ENCODE measurements around the gene ANKRD44.

The ANKRD44 gene

GRCh38 chr2:197306024-197306695 is 4.4 kb downstream of the ANKRD44 start:
- TF ChIP-seq CTCF (IDR thresholded peaks at IDR 0.05; ENCODE audit: borderline replicate concordance, insufficient read depth, low read depth, low read length) = no peak
- peak overlapping the region; percentile 36 for H3K4me3 ChIP-seq (ENCODE audit: low read depth, low read length)

- H3K4me3 ChIP-seq (ENCODE audit: low read depth, low read length) = no peak overlapping the region
- TF ChIP-seq CTCF (IDR thresholded peaks at IDR 0.05; ENCODE audit: borderline replicate concordance, insufficient read depth, low read depth, low read length) = no peak
These were observed 6.0 kb downstream of the ANKRD44 start for GRCh38 chr2:197304556-197305011.

DNA sequence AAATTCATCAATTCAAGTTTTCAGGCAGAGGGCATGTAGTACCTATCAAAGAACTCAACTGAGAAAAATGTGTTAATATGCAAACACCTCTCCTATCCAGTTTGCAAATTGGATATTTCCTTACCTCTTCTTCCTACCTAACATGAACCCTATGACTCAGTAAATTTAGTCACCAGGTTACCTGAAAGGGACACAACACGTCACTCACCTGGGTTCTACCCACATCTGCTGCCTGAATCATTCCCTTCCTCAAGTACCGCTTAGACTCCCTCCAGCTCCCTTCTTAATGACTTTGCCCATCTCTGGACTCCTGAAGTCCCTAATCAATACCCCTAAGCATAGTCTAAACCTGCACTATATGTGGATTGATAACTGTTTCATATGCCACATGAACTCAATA is 10.4 kb downstream of the ANKRD44 start:
- no peak overlapping the region for H3K4me3 ChIP-seq (ENCODE audit: low read depth, low read length)
- no peak for TF ChIP-seq CTCF (IDR thresholded peaks at IDR 0.05; ENCODE audit: borderline replicate concordance, insufficient read depth, low read depth, low read length)

DNA sequence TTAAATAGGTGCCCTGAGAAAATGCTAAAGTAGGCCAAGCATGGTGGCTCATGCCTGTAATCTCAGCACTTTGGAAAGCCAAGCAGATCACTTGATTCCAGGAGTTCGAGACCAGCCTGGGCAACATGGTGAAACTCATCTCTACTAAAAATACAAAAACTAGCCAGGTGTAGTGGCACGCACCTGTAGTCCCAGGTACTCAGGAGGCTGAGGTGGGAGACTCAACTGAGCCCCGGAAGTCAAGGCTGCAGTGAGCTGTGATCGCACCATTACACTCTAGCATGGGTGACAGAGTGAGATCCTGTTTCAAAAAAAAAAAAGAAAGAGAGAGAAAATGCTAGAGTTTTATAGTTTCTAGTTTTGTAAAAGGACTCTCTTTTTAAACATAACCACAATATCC is 12.0 kb downstream of the ANKRD44 start:
- no peak overlapping the region for H3K4me3 ChIP-seq (ENCODE audit: low read depth, low read length)
- TF ChIP-seq CTCF (IDR thresholded peaks at IDR 0.05; ENCODE audit: borderline replicate concordance, insufficient read depth, low read depth, low read length) = no peak

- no peak overlapping the region for H3K4me3 ChIP-seq (ENCODE audit: low read depth, low read length)
- TF ChIP-seq CTCF (IDR thresholded peaks at IDR 0.05; ENCODE audit: borderline replicate concordance, insufficient read depth, low read depth, low read length) = no peak
These were observed 12.7 kb downstream of the ANKRD44 start for GRCh38 chr2:197297772-197298318.

DNA sequence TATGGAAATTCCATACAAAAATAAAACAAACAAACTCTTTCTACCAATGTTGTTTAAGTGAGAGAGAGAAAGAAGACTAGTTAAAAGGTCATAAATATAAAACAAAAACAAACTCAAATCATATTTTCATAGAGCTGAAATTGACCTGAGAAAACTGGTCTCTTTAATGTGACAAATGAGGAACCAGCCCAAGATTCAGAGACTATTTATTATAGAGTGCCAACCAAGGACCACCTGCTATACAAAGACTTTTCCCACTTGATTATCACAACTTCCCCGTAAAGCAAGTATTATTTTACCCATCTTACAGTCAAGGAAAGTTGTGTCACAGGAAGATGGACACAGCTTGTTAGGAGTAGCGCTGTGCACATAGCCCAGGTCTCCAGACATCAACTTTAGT is 13.3 kb downstream of the ANKRD44 start:
- H3K4me3 ChIP-seq (ENCODE audit: low read depth, low read length) = no peak overlapping the region
- no peak for TF ChIP-seq CTCF (IDR thresholded peaks at IDR 0.05; ENCODE audit: borderline replicate concordance, insufficient read depth, low read depth, low read length)

DNA sequence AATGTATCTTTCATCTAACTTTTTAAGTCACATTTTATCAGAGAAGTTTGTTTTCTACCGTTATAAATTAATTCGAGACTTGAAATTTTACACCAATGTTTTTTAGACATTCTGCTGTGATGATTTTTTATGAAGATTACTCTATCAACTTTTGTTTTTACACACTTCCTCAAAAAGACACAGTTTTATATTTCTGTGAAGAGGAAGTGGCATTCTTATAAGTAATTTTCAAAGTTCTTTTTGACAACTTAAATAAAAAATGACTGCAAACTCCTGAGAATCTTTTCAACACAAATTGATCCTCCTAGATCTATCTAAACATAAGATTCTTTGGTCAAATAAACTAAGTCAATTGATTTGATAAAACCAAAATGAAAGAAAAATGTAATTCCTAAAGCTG is 13.7 kb downstream of the ANKRD44 start:
- H3K4me3 ChIP-seq (ENCODE audit: low read depth, low read length) = no peak overlapping the region
- no peak for TF ChIP-seq CTCF (IDR thresholded peaks at IDR 0.05; ENCODE audit: borderline replicate concordance, insufficient read depth, low read depth, low read length)

Measured in GM12875 (cell line).